HG02610 (cell line): ENCODE data around the gene CABP2.
"Not testable (repeated sequence)": the region's sequence is repeated elsewhere in the genome, so short reads cannot be mapped to it uniquely, and the experiment has no call there.

Source experiments
- ATAC-seq: cut with Tn5 transposase; IDR thresholded peaks from one replicate; pipeline ENCODE4 v1.9.1; 2021; ENCODE audit warnings: mild to moderate bottlenecking, moderate library complexity; ENCODE audit not compliant: unreplicated experiment

Gene CABP2

DNA sequence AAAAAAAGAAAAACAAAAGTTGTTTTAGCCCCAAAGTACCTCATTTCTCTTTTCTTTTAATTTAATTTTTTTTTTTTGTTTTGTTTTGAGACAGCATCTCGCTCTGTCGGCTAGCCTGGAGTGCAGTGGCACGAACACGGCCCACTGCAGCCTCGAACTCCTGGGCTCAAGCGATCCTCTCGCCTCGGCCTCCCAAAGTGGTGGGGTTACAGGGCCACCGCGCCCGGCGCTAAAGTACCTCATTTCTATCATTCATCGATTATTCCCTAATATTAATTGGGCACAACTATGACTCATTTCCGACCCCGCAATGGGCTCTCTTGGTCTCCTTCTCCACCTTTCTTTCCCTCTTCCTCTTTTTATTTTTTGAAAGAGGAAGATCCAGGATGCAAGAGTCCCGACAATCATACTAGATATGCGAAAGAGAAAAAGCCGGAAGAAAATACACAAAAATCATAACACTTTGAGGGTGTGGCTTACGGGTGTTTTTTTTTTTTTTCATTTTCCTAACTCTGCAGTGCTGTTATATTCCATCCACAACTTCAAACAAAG, 40.9 kb downstream of the CABP2 start:
- ATAC-seq = no peak

DNA sequence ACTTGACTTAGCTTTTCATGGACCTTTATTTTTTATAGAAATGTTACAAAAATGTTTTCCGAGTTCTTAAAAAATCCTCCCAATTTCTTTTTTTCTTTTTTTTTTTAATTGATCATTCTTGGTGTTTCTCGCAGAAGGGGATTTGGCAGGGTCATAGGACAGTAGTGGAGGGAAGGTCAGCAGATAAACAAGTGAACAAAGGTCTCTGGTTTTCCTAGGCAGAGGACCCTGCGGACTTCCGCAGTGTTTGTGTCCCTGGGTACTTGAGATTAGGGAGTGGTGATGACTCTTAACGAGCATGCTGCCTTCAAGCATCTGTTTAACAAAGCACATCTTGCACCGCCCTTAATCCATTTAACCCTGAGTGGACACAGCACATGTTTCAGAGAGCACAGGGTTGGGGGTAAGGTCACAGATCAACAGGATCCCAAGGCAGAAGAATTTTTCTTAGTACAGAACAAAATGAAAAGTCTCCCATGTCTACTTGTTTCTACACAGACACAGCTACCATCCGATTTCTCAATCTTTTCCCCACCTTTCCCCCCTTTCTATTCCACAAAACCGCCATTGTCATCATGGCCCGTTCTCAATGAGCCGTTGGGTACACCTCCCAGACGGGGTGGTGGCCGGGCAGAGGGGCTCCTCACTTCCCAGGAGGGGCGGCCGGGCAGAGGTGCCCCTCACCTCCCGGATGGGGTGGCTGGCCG, 45.7 kb downstream of the CABP2 start:
- not testable (repeated sequence) for ATAC-seq

DNA sequence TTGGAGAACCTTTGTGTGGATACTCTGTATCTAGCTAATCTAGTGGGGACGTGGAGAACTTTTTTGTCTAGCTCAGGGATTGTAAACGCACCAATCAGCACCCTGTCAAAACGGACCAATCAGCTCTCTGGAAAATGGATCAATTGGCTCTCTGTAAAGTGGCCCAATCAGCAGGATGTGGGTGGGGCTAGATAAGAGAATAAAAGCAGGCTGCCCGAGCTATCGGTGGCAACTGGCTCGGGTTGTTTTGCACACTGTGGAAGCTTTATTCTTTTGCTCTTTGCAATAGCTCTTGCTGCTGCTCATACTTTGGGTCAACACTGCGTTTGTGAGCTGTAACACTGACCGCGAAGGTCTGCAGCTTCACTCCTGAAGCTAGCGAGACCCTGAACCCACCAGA, 46.6 kb downstream of the CABP2 start:
- not testable (repeated sequence) for ATAC-seq

DNA sequence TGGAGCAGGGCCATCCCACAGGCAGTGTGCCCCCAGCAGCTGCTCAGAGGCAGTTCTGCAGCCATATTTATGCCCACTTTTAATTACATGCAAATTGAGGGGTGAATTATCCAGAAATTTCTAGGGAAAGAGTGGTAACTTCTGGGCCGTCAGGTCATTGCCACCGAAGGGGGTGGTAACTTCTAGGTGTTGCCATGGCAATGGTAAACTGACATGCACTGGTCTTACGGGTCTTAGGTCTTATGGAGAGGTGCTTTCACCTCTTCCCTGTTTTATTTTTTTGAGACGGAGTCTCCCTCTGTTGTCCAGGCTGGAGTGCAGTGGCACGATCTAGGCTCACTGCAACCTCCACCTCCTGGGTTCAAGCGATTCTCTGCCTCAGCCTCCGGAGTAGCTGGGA, 50.4 kb downstream of the CABP2 start:
- ATAC-seq = no peak

DNA sequence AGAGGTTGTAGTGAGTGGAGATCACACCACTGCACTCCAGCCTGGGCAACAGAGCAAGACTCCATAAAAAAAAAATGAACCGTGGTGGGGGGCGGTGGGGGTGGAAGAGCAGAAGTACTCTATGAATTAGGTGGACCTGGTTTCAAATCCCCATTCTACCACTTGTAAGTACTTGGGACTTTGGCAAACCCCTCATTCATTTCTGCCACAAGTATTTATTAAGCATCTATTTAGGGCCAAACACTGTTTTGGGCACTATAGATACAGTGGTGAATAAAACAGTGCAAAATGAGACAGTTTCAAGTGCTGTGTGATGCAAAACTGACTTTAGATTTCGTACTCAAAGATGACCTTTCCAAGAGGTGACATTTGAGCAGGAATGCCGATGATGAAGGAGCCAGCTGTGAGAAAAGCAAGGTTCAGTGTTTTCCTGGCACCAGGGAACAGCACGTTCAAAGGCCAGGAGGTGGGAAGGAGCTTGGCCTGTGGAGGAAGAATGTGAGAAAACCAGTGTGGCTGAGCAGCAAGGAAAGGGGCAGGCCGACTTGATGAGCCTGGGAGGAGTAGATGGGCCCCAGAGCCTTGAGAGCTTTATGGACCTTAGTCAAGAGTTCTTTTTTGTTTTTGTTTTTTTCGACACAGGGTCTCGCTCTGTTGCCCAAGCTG, 52.8 kb downstream of the CABP2 start:
- no peak for ATAC-seq

DNA sequence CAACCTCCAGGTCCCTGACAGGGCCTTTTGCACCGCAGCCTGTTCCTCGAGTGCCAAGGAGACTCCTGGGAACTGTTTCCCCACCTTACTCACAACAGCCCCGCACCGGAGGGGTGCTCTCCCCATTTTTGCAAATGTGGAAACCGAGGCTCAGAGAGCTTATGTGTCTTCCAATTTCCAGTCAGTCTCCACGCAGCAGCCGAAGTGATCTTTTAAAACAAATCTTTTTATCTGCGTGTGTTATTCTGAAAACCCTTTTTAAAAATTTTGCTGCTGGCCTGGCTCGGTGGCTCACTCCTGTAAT, 53.8 kb downstream of the CABP2 start:
- no peak for ATAC-seq
